ENCODE measurements around the gene STEAP3. TPM values are rescaled to one million over a fixed set of nuclear protein-coding genes. Genes with fewer than 3 reads are reported as not detected.

The STEAP3 gene
- total RNA-seq, 1 experiment from 2014 or later, result 15.4 TPM

GRCh38 chr2:119280680-119281079 is 57.0 kb downstream of the STEAP3 start:
- H4K5ac ChIP-seq (ENCODE audit: insufficient read length, low read depth, low read length), result no peak overlapping the region
- no peak overlapping the region for H3K27ac ChIP-seq (ENCODE audit: insufficient read length, low read depth, low read length)
- no peak overlapping the region for H3K4me2 ChIP-seq (ENCODE audit: insufficient read depth, insufficient read length, low read length)
- H3K79me2 ChIP-seq (ENCODE audit: insufficient read depth, low read length), result no peaks in the 10 kb centered on the region
- H3K4ac ChIP-seq (ENCODE audit: low read depth, low read length), result no peak overlapping the region
- no peaks in the 10 kb centered on the region for H3K23me2 ChIP-seq (ENCODE audit: insufficient read length, low read depth, low read length, poor library complexity, severe bottlenecking)
- no peaks in the 10 kb centered on the region for H3K27me3 ChIP-seq (ENCODE audit: insufficient read depth, low read length)
- no peaks in the 10 kb centered on the region for H3K4me1 ChIP-seq (ENCODE audit: insufficient read depth, low read length)
- H4K91ac ChIP-seq (ENCODE audit: insufficient read length, low read depth, low read length), result no peak overlapping the region
- H2AFZ ChIP-seq (ENCODE audit: low read length), result no peak overlapping the region
- H3K79me1 ChIP-seq (ENCODE audit: insufficient read depth, low read depth, low read length, poor library complexity, severe bottlenecking), result no peaks in the 10 kb centered on the region
- no peak overlapping the region for H3K23ac ChIP-seq (ENCODE audit: insufficient read length, low read depth, low read length)
- no peak overlapping the region for H2AK5ac ChIP-seq (ENCODE audit: insufficient read length, low read length)
- no peaks in the 10 kb centered on the region for H3K27me3 Mint-ChIP-seq (ENCODE audit: low read depth)
- no peak overlapping the region for H3K18ac ChIP-seq (ENCODE audit: insufficient read length, low read depth, low read length)
- H2BK120ac ChIP-seq (ENCODE audit: low read depth, low read length, poor library complexity, severe bottlenecking), result no peak overlapping the region
- H2BK5ac ChIP-seq (ENCODE audit: insufficient read length, low read length), result no peak overlapping the region
- no peak overlapping the region for H2BK15ac ChIP-seq (ENCODE audit: low read depth, low read length)
- H3K4me3 Mint-ChIP-seq, result no peak overlapping the region
- H2BK20ac ChIP-seq (ENCODE audit: low read depth, low read length, poor library complexity, severe bottlenecking), result no peak overlapping the region
- peaks cover 6 to 23% of the 10 kb centered on the region in 2 experiments for H3K4me1 Mint-ChIP-seq
- no peak overlapping the region for H3K56ac ChIP-seq (ENCODE audit: insufficient read length, low read depth, low read length)
- WGBS (ENCODE audit: extremely low coverage, insufficient read length, low lambda C conversion rate), result no CpG with 5 or more reads among the region's 4 CpGs
- TF ChIP-seq CTCF (conservative IDR thresholded peaks at IDR 0.05), result no peak
- no peak overlapping the region for H3T11ph ChIP-seq (ENCODE audit: low read length)
- H3K27ac Mint-ChIP-seq, result no peak overlapping the region
- no peaks in the 10 kb centered on the region for H3K36me3 Mint-ChIP-seq (ENCODE audit: insufficient read depth in 1 of 3, low read depth in 3 of 3)
- no peak overlapping the region for H3K14ac ChIP-seq (ENCODE audit: insufficient read depth, low read length)
- H3K9me3 Mint-ChIP-seq, result no peaks in the 10 kb centered on the region; a peak in 1 of 5 replicates
- H3K9ac ChIP-seq (ENCODE audit: extremely low read depth, insufficient read length, low read length), result no peak overlapping the region
- H4K8ac ChIP-seq (replicated peaks; ENCODE audit: insufficient read length, low read depth, low read length), result no peak overlapping the region
- H4K20me1 ChIP-seq (ENCODE audit: control insufficient read depth, insufficient read depth, insufficient read length), result no peaks in the 10 kb centered on the region
- DNase-seq, result no peak
- H3K9me3 ChIP-seq (ENCODE audit: control insufficient read depth, low read depth, low read length), result no peaks in the 10 kb centered on the region
- no peak overlapping the region for H2BK12ac ChIP-seq (ENCODE audit: insufficient read length, low read depth, low read length)
